Activated CD4-positive, alpha-beta T cell treated with anti-CD3 and anti-CD28 coated beads, Interleukin-2, amount 50 U/mL, for 24 hours (primary cell): ENCODE measurements around the gene VWDE.
"Not testable (repeated sequence)": the region's sequence is repeated elsewhere in the genome, so short reads cannot be mapped to it uniquely, and the experiment has no call there.

Source experiments
- DNase-seq, 2 donors: peaks; one replicate each; pipeline ENCODE4 v3.0.0-alpha.2; 2020; ENCODE audit warnings: low read depth in 1 of 2, low spot score in 1 of 2

The VWDE gene

GRCh38 chr7:12402365-12402725 lies 1.3 kb downstream of the VWDE start:
- DNase-seq, result no peak

GRCh38 chr7:12401538-12402364 lies 1.9 kb downstream of the VWDE start:
- DNase-seq, result no peak

- DNase-seq, result no peak
Measured at GRCh38 chr7:12398186-12398585, 5.5 kb downstream of the VWDE start.

- DNase-seq, result no peak
Measured at GRCh38 chr7:12397671-12398070, 6.0 kb downstream of the VWDE start.

- DNase-seq, result not testable (repeated sequence)
Measured at GRCh38 chr7:12396670-12397069, 7.0 kb downstream of the VWDE start.

- no peak for DNase-seq
Measured at GRCh38 chr7:12391922-12392615, 11.6 kb downstream of the VWDE start.

DNA sequence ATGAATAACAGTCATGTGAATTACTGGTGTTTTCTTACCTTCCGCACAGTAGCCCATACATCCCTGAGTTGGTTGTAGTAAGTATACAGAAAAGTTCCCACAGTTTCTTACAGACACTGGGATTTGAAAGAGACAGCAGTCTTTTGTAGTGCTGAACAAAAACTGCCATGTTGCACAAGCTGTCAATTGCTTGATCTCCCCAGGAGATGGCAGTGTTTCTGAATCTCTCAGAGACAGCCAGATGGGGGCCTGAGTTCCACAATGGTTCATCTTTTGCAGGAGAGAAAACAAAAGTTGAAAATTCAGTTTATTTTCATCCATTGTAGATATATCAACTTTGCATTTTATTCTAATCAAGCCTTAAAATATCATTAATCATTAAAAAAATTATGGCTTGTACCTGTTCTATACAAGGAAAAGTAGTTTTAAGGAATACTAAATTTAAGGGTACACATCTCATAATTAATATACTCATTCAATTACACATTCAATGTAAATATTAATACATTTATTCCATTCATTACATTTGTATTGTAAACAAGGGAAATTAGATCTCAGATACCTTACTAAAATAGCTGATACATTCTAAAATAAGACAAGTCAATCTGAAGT lies 14.5 kb downstream of the VWDE start:
- peak in 1 of 2 donors; percentile 19 for DNase-seq

DNA sequence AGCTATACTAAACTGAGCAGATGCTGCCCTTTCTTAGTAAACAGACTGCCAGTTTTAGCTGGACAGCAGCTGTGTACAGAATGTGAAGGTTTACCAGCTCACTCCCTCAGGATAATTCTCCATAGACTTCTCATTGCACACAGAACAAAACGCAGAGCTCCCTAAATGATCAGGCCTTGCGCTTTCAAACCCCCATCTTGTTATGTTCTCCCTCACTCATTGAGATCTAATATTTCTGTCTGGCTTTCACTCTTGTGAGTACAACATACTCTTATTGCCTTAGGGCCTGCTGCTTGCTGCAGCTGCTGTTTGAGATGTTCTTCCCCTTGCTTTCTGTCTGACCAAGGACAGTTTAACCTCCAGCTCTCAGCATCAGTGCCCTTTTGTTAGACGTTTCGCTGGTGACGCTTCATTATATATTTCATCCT lies 17.3 kb downstream of the VWDE start:
- DNase-seq, result no peak

GRCh38 chr7:12385364-12385786 lies 18.3 kb downstream of the VWDE start:
- DNase-seq, result no peak

GRCh38 chr7:12383377-12383776 lies 20.3 kb downstream of the VWDE start:
- no peak for DNase-seq

DNA sequence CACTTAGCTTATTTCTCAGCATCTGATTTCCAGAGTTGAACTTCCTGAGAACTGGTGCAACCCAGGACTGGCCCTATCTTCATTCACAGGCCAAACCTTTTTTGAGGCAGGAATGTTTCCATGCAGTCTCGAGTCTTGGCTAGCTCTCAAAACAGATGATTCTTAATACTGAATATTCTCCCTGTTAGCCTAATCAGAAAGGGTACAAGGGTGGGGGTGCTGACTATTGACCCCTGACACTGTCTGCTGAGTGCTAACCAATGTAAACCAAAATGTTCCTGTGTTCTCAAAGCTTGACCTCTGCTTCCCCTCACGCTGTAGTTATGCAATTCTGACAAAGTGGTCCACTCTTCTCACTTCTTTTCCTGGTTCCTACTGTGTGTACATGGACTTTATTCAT lies 25.3 kb downstream of the VWDE start:
- no peak for DNase-seq

DNA sequence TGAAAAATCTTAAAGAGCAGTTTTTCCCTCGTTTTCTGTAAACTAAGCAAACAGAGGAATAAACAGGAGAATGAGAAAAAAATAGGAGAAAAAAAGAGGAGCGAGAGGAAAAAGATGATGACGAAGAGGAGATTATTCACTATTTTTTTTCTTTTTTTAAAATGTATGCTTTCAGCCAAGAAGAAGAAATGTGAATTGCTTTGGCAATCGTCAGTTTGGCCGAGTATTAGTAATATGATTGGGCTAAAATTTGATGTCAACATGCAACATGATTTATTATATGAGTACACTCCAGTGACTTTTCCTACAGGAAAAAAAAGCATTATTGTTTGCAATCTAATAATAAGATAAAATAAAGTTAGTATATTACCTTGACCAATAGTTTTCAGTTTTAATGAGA lies 26.3 kb downstream of the VWDE start:
- no peak for DNase-seq

- no peak for DNase-seq
Measured at GRCh38 chr7:12373580-12374263, 29.9 kb downstream of the VWDE start.

DNA sequence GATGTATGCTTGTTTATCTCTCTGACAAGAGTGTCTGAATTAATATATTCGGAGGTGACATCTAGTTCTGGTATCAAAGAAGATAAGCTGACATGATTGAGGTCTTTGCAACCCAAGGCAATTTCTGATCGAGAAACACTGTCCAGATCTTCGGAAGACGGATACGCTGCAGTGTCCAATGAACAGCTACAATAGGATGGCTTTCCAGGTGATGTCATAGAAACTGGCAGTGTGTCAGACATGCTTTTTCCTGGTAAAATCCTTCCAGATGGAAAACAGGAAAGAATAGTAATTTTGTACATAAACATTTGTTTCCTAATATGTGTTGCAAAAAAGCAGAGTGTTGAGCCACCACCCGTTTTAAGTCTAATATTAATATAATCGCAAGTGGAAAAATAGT lies 33.4 kb downstream of the VWDE start:
- DNase-seq, result no peak

DNA sequence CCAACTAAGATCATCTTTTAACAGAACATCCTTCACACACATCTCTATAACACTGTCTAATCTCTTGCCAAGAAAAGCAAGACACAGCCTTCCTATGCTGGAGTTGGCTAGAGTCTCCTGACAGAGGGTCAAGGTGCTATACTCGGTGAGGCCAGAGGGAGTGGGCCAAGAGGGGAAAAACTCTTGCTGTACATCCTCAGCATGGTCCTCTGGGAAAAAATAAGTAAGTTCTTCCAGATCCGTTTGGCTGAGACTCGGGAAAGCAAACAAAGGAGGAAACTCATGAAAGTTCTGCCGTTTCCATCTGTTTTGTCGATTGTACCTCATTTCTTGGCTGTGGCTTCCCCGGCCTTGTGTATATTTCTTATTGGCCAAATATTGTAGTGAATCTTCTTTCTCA lies 33.9 kb downstream of the VWDE start:
- DNase-seq, result no peak

DNA sequence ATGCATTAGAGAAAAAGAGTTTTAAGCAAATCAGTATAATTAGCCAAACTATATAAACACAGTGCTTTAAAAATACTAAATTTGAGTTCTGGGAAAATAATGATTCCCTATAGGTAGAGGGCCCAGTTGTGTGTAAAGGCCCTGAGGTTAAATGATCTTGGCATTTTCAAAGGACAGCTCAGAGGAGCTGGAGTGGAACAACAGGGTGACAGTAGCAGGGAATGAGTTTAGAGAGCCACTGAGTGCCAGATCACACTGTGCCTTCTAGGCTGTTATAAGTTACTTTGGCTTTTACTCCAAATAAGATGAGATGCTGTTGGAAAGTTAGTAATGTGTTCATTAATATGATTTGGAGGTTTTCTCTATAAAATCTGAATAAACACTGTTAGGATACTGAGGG lies 34.6 kb downstream of the VWDE start:
- DNase-seq, result no peak

- no peak for DNase-seq
Measured at GRCh38 chr7:12360948-12361347, 42.7 kb downstream of the VWDE start.

DNA sequence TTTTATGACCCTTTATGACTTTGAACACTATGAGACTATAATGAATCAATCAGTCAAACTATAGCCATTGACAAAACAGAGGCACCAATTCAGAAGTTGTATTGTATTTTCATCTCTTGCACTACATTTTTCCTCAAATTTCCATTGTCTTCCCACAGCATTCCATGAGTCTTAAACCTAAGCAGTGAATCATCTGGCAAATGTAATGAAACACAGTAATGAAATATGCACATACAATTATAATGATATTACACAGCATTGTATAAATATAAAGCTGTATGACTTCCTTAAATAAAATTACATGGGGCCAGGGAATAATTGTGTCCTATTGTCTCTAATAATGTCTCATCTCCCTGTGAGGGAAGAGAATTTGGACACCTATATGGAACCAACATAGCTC lies 45.0 kb downstream of the VWDE start:
- no peak for DNase-seq

GRCh38 chr7:12357508-12357907 lies 46.2 kb downstream of the VWDE start:
- no peak for DNase-seq

- no peak for DNase-seq
Measured at GRCh38 chr7:12351843-12352242, 51.8 kb downstream of the VWDE start.

DNA sequence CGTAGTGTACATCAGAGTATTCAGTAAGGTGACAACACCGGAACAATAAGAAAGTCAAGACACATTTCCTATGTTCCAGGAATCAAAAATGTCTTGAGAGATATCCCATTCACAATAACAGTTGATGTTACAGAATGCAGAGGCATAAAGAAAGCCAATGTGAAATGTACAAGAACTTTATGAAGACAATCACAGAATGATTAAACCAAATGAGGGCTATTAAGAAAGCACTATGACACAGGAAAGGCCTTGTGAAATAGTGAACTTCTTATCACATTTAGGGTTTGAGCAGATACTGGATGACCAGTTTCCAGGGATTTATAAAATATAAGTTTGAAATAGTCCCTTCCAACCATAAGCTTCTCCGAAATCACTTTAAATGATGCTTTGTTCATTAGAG lies 52.7 kb downstream of the VWDE start:
- no peak for DNase-seq

DNA sequence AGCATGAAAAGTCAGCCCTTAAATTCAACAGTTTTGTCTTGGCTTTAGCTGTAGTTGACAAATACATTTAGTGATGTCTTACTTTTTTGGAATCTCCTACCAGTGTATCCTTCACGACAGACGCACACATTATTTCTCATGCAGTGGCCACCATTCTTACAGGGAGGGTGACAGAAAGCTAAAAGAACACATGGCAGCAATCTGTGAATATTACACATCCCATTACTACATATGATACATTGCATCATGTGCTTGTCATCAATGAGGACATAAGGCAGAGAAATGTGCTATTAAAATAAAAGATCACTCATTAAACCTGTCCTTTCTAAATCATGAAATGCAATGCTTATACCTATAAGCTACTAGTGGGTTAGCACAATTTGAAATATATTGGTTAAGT lies 66.6 kb downstream of the VWDE start:
- DNase-seq, result no peak
